ENCODE measurements around the gene OTUD7B.

OTUD7B gene

GRCh38 chr1:149915429-149916192 lies 94.9 kb downstream of the OTUD7B start:
- no peak for DNase-seq

- no peak for DNase-seq
These were observed 96.0 kb downstream of the OTUD7B start for GRCh38 chr1:149914545-149914944.

- no peak for DNase-seq
These were observed 103.9 kb downstream of the OTUD7B start for GRCh38 chr1:149906570-149907075.

- no peak for DNase-seq
These were observed 106.6 kb downstream of the OTUD7B start for GRCh38 chr1:149903836-149904491.

GRCh38 chr1:149899460-149900284 lies 110.9 kb downstream of the OTUD7B start, which contains the start of gene BOLA1:
Gene BOLA1, plus strand, starts transcription at chr1:149899568. Its CDS starts 492 bp downstream, at chr1:149900060.
- DNase-seq: peak; percentile 68

GRCh38 chr1:149896575-149896974 lies 114.0 kb downstream of the OTUD7B start:
- DNase-seq: no peak

- no peak for DNase-seq
These were observed 121.6 kb downstream of the OTUD7B start for GRCh38 chr1:149888999-149889289.

GRCh38 chr1:149888247-149888998 lies 122.1 kb downstream of the OTUD7B start:
- DNase-seq: peak; percentile 74
